BLaER1 treated with 17β-estradiol and CSF1 and Interleukin-3, amounts not matched to agents 10 nM and 100 nM (cell line): ENCODE results near the gene ANXA3.

Experiments used
- H3K27ac ChIP-seq, 11 experiments: shearing (Covaris generic); formaldehyde crosslinking; 2 replicates each; pipeline ENCODE4 v1.8.1; 2022
- H3K27me3 ChIP-seq, 11 experiments: shearing (Covaris generic); formaldehyde crosslinking; 2 replicates each; pipeline ENCODE4 v1.8.1; 2022
- H3K36me3 ChIP-seq, 11 experiments: shearing (Covaris generic); formaldehyde crosslinking; 2 replicates each; pipeline ENCODE4 v1.8.1; 2022
- H3K4me1 ChIP-seq, 10 experiments: shearing (Covaris generic); formaldehyde crosslinking; 2 replicates each; pipeline ENCODE4 v1.8.1; 2022
- H3K4me2 ChIP-seq, 11 experiments: shearing (Covaris generic); formaldehyde crosslinking; 2 replicates each; pipeline ENCODE4 v1.8.1; 2022
- H3K4me3 ChIP-seq, 10 experiments: shearing (Covaris generic); formaldehyde crosslinking; 2 replicates each; pipeline ENCODE4 v1.8.1; 2022
- H3K9ac ChIP-seq, 11 experiments: shearing (Covaris generic); formaldehyde crosslinking; 2 replicates each; pipeline ENCODE4 v1.8.1; 2022
- H3K9me3 ChIP-seq, 11 experiments: shearing (Covaris generic); formaldehyde crosslinking; replicated peaks in 1 of 11; 2 replicates each; pipeline ENCODE4 v1.8.1; 2022
- H4K20me1 ChIP-seq, 11 experiments: shearing (Covaris generic); formaldehyde crosslinking; 2 replicates each; pipeline ENCODE4 v1.8.1; 2022
- Cebpa-rat ChIP-seq, 11 experiments: shearing (Covaris generic); IDR thresholded peaks; 2 replicates each; pipeline ENCODE4 v1.8.1; 2022

ANXA3 gene

DNA sequence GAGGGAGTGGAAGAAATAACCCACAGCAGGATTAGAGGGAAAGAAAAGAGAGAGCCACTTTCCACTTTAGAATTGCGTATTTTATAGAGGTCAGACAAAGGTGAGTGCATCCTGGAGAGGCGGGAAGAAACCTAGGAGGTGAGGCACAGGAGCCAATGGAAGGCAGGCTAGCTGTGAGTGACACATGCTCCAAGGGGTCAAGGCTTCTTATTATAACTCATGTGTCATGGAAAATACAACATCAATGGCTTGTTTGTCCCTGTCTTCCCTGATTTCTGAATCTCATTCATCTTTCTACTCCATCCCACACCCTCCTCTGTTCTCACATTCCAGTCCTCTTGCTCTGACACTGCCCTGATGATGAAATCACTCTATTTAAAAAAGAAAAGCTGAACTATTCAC lies 14.4 kb downstream of the ANXA3 start:
- Histone ChIP-seq H3K4me1 (peaks cover 0 to 42% (median 27%) of the 10 kb centered on the region in 10 experiments; a peak in 13 of 20 replicates), H3K4me3 (no peak overlapping the region), H4K20me1 (no peaks in the 10 kb centered on the region), H3K36me3 (no peaks in the 10 kb centered on the region), H3K27me3 (no peaks in the 10 kb centered on the region), H3K27ac (no peak overlapping the region), H3K9ac (no peak overlapping the region), H3K9me3 (no peaks in the 10 kb centered on the region), H3K4me2 (no peak overlapping the region)
- TF ChIP-seq Cebpa-rat (IDR thresholded peaks at IDR 0.05), result no peak

DNA sequence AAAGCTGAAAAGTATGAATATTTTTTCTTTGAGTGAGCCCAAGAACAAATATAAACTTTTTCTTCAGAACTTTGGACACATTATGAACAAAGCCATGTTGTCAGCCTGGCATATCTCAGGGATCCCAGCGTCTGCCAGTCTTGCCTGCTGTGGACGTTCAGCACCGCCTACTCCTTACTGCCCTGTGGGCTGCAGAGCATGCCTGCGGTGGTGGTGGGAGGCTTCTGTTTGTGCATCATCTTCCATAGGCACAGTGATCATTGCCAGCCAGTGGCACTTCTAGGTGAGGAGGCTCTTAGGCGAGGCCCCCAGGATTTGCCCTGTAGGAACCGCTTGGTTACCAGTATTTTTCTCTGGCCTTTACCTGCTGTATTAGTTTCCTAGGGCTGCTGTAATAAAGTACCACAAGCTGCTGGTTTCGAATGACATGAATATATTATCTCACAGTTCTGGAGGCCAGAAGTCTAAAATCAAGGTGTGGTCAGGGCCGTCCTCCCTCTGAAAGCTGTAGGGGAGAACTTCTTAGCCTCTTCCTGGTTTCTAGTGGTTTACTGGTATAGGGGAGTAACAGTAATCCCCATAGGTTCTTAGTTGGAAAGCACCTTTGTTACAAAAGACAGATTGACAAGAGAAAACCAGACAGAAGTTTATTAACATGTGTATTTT lies 15.4 kb downstream of the ANXA3 start:
- TF ChIP-seq Cebpa-rat (IDR thresholded peaks at IDR 0.05), result no peak
- Histone ChIP-seq H3K4me2 (no peak overlapping the region), H3K9ac (no peak overlapping the region), H4K20me1 (no peaks in the 10 kb centered on the region), H3K36me3 (no peaks in the 10 kb centered on the region), H3K4me3 (no peak overlapping the region), H3K9me3 (no peaks in the 10 kb centered on the region), H3K4me1 (peaks cover 0 to 52% (median 35%) of the 10 kb centered on the region in 10 experiments; a peak in 13 of 20 replicates), H3K27ac (no peak overlapping the region), H3K27me3 (no peaks in the 10 kb centered on the region)

GRCh38 chr4:78567500-78568060 lies 16.0 kb downstream of the ANXA3 start:
- peaks cover 0 to 4% (median 3%) of the 10 kb centered on the region in 11 experiments; a peak in 8 of 22 replicates for H3K9me3 ChIP-seq
- no peak overlapping the region for H3K27ac ChIP-seq
- H3K4me3 ChIP-seq, result no peak overlapping the region
- no peak overlapping the region for H3K4me2 ChIP-seq
- TF ChIP-seq Cebpa-rat (IDR thresholded peaks at IDR 0.05), result no peak
- no peaks in the 10 kb centered on the region for H3K36me3 ChIP-seq
- H3K9ac ChIP-seq, result no peak overlapping the region
- no peaks in the 10 kb centered on the region for H4K20me1 ChIP-seq
- H3K4me1 ChIP-seq, result peaks cover 0 to 58% (median 41%) of the 10 kb centered on the region in 10 experiments; a peak in 13 of 20 replicates
- no peaks in the 10 kb centered on the region for H3K27me3 ChIP-seq

- Histone ChIP-seq H3K27ac (no peak overlapping the region), H3K4me2 (peak overlapping the region in 2 of 11 experiments; percentile 45 to 46; a peak in 1 of 22 replicates), H3K9me3 (peaks cover 0 to 15% (median 8%) of the 10 kb centered on the region in 11 experiments; a peak in 12 of 22 replicates), H4K20me1 (no peaks in the 10 kb centered on the region), H3K36me3 (no peaks in the 10 kb centered on the region), H3K9ac (no peak overlapping the region), H3K4me3 (no peak overlapping the region), H3K4me1 (peaks cover 0 to 66% (median 41%) of the 10 kb centered on the region in 10 experiments; a peak in 13 of 20 replicates), H3K27me3 (no peaks in the 10 kb centered on the region)
- TF ChIP-seq Cebpa-rat (IDR thresholded peaks at IDR 0.05), result no peak
Measured at GRCh38 chr4:78568640-78569305, 17.2 kb downstream of the ANXA3 start.

GRCh38 chr4:78569306-78569821 lies 17.8 kb downstream of the ANXA3 start:
- no peak overlapping the region for H3K27ac ChIP-seq
- no peaks in the 10 kb centered on the region for H4K20me1 ChIP-seq
- H3K9ac ChIP-seq, result no peak overlapping the region
- peaks cover 5 to 21% (median 14%) of the 10 kb centered on the region in 11 experiments; a peak in 14 of 22 replicates for H3K9me3 ChIP-seq
- no peaks in the 10 kb centered on the region for H3K27me3 ChIP-seq
- no peak for TF ChIP-seq Cebpa-rat (IDR thresholded peaks at IDR 0.05)
- H3K4me2 ChIP-seq, result peak overlapping the region in 6 of 11 experiments; percentile 18 to 64 (median 45); a peak in 8 of 22 replicates
- H3K4me3 ChIP-seq, result no peak overlapping the region
- H3K36me3 ChIP-seq, result no peaks in the 10 kb centered on the region
- peaks cover 0 to 60% (median 35%) of the 10 kb centered on the region in 10 experiments; a peak in 13 of 20 replicates for H3K4me1 ChIP-seq

- H3K36me3 ChIP-seq, result no peaks in the 10 kb centered on the region
Measured at GRCh38 chr4:78570117-78570516, 18.5 kb downstream of the ANXA3 start.

DNA sequence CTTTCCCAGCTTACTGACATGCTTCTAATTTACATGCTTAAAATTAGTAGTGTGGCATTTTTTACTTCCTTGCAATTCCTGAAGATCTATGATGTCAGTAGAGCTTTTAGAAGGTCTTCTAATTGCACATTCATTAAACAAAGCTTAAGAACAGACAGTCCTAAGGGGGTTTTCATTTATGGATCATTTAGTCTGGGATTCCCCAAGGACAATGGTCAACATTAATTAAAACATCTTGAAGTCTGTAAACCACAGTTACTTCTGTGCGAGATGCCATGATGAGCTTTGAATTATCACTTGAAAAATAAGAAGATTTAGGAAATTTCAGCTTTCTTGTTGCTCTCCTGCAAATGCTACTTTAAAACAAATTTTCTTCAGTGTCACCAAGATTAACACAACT lies 20.2 kb downstream of the ANXA3 start:
- no peaks in the 10 kb centered on the region for H3K27me3 ChIP-seq
- H3K36me3 ChIP-seq, result no peaks in the 10 kb centered on the region
- no peak for TF ChIP-seq Cebpa-rat (IDR thresholded peaks at IDR 0.05)
- no peaks in the 10 kb centered on the region for H4K20me1 ChIP-seq
- no peak overlapping the region; a peak in 1 of 20 replicates for H3K4me3 ChIP-seq
- peaks cover 11 to 30% (median 22%) of the 10 kb centered on the region in 11 experiments; a peak in 17 of 22 replicates for H3K9me3 ChIP-seq
- no peak overlapping the region for H3K27ac ChIP-seq
- no peak overlapping the region for H3K9ac ChIP-seq
- peaks cover 0 to 48% (median 27%) of the 10 kb centered on the region in 10 experiments; a peak in 12 of 20 replicates for H3K4me1 ChIP-seq
- H3K4me2 ChIP-seq, result peak overlapping the region in 6 of 11 experiments; percentile 4 to 64 (median 46); a peak in 12 of 22 replicates

More at GRCh38 chr4:78570117-78570516, 18.5 kb downstream of the ANXA3 start:
- H3K4me3 ChIP-seq, result no peak overlapping the region
- H3K9ac ChIP-seq, result no peak overlapping the region
- H3K9me3 ChIP-seq, result peaks cover 7 to 26% (median 17%) of the 10 kb centered on the region in 11 experiments; a peak in 16 of 22 replicates
- TF ChIP-seq Cebpa-rat (IDR thresholded peaks at IDR 0.05), result no peak
- no peaks in the 10 kb centered on the region for H4K20me1 ChIP-seq
- H3K4me2 ChIP-seq, result peak overlapping the region in 5 of 11 experiments; percentile 18 to 64 (median 45); a peak in 9 of 22 replicates
- H3K4me1 ChIP-seq, result peaks cover 0 to 52% (median 29%) of the 10 kb centered on the region in 10 experiments; a peak in 13 of 20 replicates
- no peaks in the 10 kb centered on the region for H3K27me3 ChIP-seq
- H3K27ac ChIP-seq, result no peak overlapping the region

- no peak for TF ChIP-seq Cebpa-rat (IDR thresholded peaks at IDR 0.05)
- H4K20me1 ChIP-seq, result no peaks in the 10 kb centered on the region
- no peak overlapping the region for H3K4me3 ChIP-seq
- no peak overlapping the region for H3K4me2 ChIP-seq
- H3K9ac ChIP-seq, result no peak overlapping the region
- H3K36me3 ChIP-seq, result no peaks in the 10 kb centered on the region
- peaks cover 0 to 15% (median 0%) of the 10 kb centered on the region in 10 experiments; a peak in 2 of 20 replicates for H3K4me1 ChIP-seq
- H3K27me3 ChIP-seq, result no peaks in the 10 kb centered on the region
- no peak overlapping the region for H3K27ac ChIP-seq
- peaks cover 6 to 16% (median 12%) of the 10 kb centered on the region in 11 experiments; a peak in 15 of 22 replicates for H3K9me3 ChIP-seq
Measured at GRCh38 chr4:78578674-78579425, 27.3 kb downstream of the ANXA3 start.
